ENCODE data around the gene NF2. TPM values are rescaled to one million over a fixed set of nuclear protein-coding genes. Genes with fewer than 3 reads are reported as not detected.
A peak's percentile ranks its signal among the peaks of the same experiment; 100 is the strongest.

The NF2 gene
- total RNA-seq, 6 experiments from 2014 or later = 9.6 to 24.8 (median 14.0) TPM

DNA sequence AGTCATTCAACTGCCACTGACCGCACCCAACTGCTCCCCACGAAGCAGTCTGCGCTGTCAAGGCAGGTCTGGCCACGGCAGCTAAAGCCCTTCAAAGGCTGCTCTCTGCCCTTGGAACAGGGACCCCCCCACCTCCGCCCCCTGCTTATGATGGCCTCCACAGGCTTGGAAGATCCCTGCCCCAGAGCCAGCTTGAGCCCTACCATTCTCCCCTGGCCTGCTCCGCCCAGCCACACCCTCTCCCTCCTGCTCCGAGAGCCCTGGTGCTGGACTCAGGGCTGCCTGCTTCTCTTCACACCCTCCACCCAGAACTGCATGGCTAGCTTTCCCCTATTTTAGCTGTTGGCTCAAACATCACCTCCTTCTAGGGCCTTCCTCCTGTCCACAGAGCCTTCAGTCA is 144.4 kb downstream of the NF2 start:
- Histone ChIP-seq H3K27ac (no peak overlapping the region), H3K4me1 (peaks cover 0 to 13% (median 0%) of the 10 kb centered on the region in 4 donors), H3K4me3 (no peak overlapping the region), H3K9me3 (no peaks in the 10 kb centered on the region), H3K36me3 (peaks cover 0 to 9% (median 0%) of the 10 kb centered on the region in 4 donors), H3K27me3 (no peaks in the 10 kb centered on the region)
- no CpG with 5 or more reads among the region's 7 CpGs for WGBS (ENCODE audit: insufficient coverage, low coverage, low lambda C conversion rate, missing lambda C conversion rate)
- intact Hi-C loops (cut with DNase I) = no loop called here
- ATAC-seq (no peak), DNase-seq (peak in 1 of 3 donors; percentile 38)
- TF ChIP-seq POLR2A (IDR thresholded peaks at IDR 0.05) (no peak), CTCF (IDR thresholded peaks at IDR 0.05) (no peak)

Small RNA genes lying within 50 kb of the gene (small RNA-seq; reads per million reads assigned to genes)
- 0 reads per million in 2 experiments for gene AC004882.2

Other genes with a start within 250 kb of the NF2 start
- 10 to 100 TPM; 35.7 to 63.2 (median 44.4) TPM for gene AP1B1, start 215.1 kb upstream of the NF2 start, total RNA-seq
- under 1 TPM in 2 of 6 experiments, not detected in 4; 0.35 to 0.37 TPM for gene RFPL1, start 165.1 kb upstream of the NF2 start, total RNA-seq
- under 1 TPM in 5 of 6 experiments, not detected in 1; 0.06 to 0.40 (median 0.09) TPM for gene NEFH, start 123.4 kb upstream of the NF2 start, total RNA-seq
- 10 to 100 TPM; 11.9 to 17.4 (median 14.1) TPM for gene THOC5, start 49.9 kb upstream of the NF2 start, total RNA-seq
- 100 to 1,000 TPM in 5 of 6 experiments, 10 to 100 TPM in 1; 94.5 to 149 (median 141) TPM for gene NIPSNAP1, start 22.5 kb upstream of the NF2 start, total RNA-seq
- gene CABP7, start 116.4 kb downstream of the NF2 start, total RNA-seq = not detected
- 10 to 100 TPM in 5 of 6 experiments, 1 to 10 TPM in 1; 8.9 to 20.5 (median 13.7) TPM for gene ZMAT5, start 163.4 kb downstream of the NF2 start, total RNA-seq
- 10 to 100 TPM; 57.4 to 71.6 (median 64.0) TPM for gene UQCR10, start 163.7 kb downstream of the NF2 start, total RNA-seq
- 10 to 100 TPM; 41.2 to 56.1 (median 47.4) TPM for gene ASCC2, start 234.6 kb downstream of the NF2 start, total RNA-seq

All from right lobe of liver (tissue), 6 donors.